Spinal cord (tissue), 10 donors: ENCODE data around the gene SIN3A. TPM values are rescaled to one million over a fixed set of nuclear protein-coding genes. Genes with fewer than 3 reads are reported as not detected.
"Not testable (repeated sequence)": the region's sequence is repeated elsewhere in the genome, so short reads cannot be mapped to it uniquely, and the experiment has no call there.

Source experiments
- DNase-seq, 6 donors: peaks; one replicate each; pipeline versions ENCODE4 v3.0.0 to v3.0.0-alpha.2; 2013 to 2015; ENCODE audit warnings: low spot score in 6 of 6, low read depth in 4 of 6
- H3K27ac ChIP-seq: one replicate; pipeline ENCODE4 v1.5.1; 2013; ENCODE audit warnings: low read depth, low read length, control low read depth
- H3K27me3 ChIP-seq: one replicate; pipeline ENCODE4 v1.6.1; 2013; ENCODE audit warnings: low read length; ENCODE audit not compliant: control insufficient read depth, insufficient read depth
- H3K36me3 ChIP-seq: one replicate; pipeline ENCODE4 v1.6.1; 2013; ENCODE audit warnings: low read length; ENCODE audit not compliant: control insufficient read depth, insufficient read depth
- H3K4me1 ChIP-seq: one replicate; pipeline ENCODE4 v1.6.1; 2013; ENCODE audit warnings: low read length; ENCODE audit not compliant: control insufficient read depth, insufficient read depth
- H3K4me3 ChIP-seq: one replicate; pipeline ENCODE4 v1.5.1; 2013; ENCODE audit warnings: low read depth, low read length, control low read depth
- H3K9me3 ChIP-seq: one replicate; pipeline ENCODE4 v1.6.1; 2013; ENCODE audit warnings: low read length; ENCODE audit not compliant: control insufficient read depth, insufficient read depth
- WGBS: methylation state at CpG from one replicate; pipeline ENCODE4 v1.1.5; 2013; ENCODE audit warnings: missing lambda C conversion rate; ENCODE audit not compliant: insufficient coverage; 5-methylcytosine and 5-hydroxymethylcytosine counted together
- long read RNA-seq, 4 donors: transcript quantifications; one replicate each; lab custom pipeline, GENCODE V29; 2026
- polyA plus RNA-seq, 2 donors: library from polyadenylated mRNA; unstranded; fragments of 120-200 nt; gene quantifications; one replicate each; pipeline ENCODE4 v1.2.1, GENCODE V29; 2013; ENCODE audit not compliant: insufficient read length in 2 of 2
- total RNA-seq, 2 donors: library from RNA; depleted of rRNA in 1 of 2; stranded (reverse); fragments of 120-200 nt in 1 of 2; fragments of >200 nt in 1 of 2; gene quantifications; one replicate each; pipeline versions ENCODE4 v1.2.3 to v1.2.4, GENCODE V29; 2013 to 2014
- donor health status: healthy.

Gene SIN3A
- 10 to 100 TPM; 37.5 to 40.6 TPM for total RNA-seq
- polyA plus RNA-seq: 10 to 100 TPM; 32.6 to 34.8 TPM
- long read RNA-seq, donor 1, full-length matches to known transcripts: 4 of 4 reads
- long read RNA-seq, donor 1, partial matches to known transcripts: 0 of 4 reads
- long read RNA-seq, donor 1, other reads (novel, unspliced or antisense): 0 of 4 reads
- long read RNA-seq, donor 2, partial matches to known transcripts: 0 of 1 reads
- long read RNA-seq, donor 2, other reads (novel, unspliced or antisense): 0 of 1 reads
- long read RNA-seq, donor 3, full-length matches to known transcripts: 4 of 4 reads
- long read RNA-seq, donor 3, partial matches to known transcripts: 0 of 4 reads
- long read RNA-seq, donor 3, other reads (novel, unspliced or antisense): 0 of 4 reads
- long read RNA-seq, donor 4, partial matches to known transcripts: 5 of 8 reads
- long read RNA-seq, donor 4, other reads (novel, unspliced or antisense): 0 of 8 reads

GRCh38 chr15:75451674-75452363 is at the start of gene SIN3A:
Gene SIN3A, minus strand, starts transcription at chr15:75451690. Its CDS starts 21,315 bp downstream, at chr15:75430375.
- 1% methylated on average over 17 of the region's 39 CpGs for whole genome bisulfite sequencing
- peak within 1 kb of the TSS; percentile 99 for H3K27ac ChIP-seq
- no peaks in the 10 kb centered on the region for H3K27me3 ChIP-seq
- peak within 1 kb of the TSS; percentile 96 for H3K4me3 ChIP-seq
- no peaks in the 10 kb centered on the region for H3K9me3 ChIP-seq
- no peaks in the 10 kb centered on the region for H3K36me3 ChIP-seq
- peaks cover 37% of the 10 kb centered on the region for H3K4me1 ChIP-seq
- peak; percentile 98 to 100 (median 100) for DNase-seq

GRCh38 chr15:75493732-75494131 is 42.2 kb upstream of the SIN3A start:
- H3K27me3 ChIP-seq: no peaks in the 10 kb centered on the region
- no peak overlapping the region for H3K27ac ChIP-seq
- H3K9me3 ChIP-seq: no peaks in the 10 kb centered on the region
- H3K36me3 ChIP-seq: peaks cover 40% of the 10 kb centered on the region
- DNase-seq: no peak
- 100% methylated on average over 2 of the region's 4 CpGs for WGBS
- no peaks in the 10 kb centered on the region for H3K4me1 ChIP-seq
- no peak overlapping the region for H3K4me3 ChIP-seq

GRCh38 chr15:75483961-75484360 is 32.5 kb upstream of the SIN3A start:
- no CpG with 5 or more reads among the region's 1 CpG for WGBS
- DNase-seq: no peak
- Histone ChIP-seq H3K9me3 (no peaks in the 10 kb centered on the region), H3K4me1 (no peaks in the 10 kb centered on the region), H3K27ac (no peak overlapping the region), H3K36me3 (peaks cover 8% of the 10 kb centered on the region), H3K4me3 (no peak overlapping the region), H3K27me3 (no peaks in the 10 kb centered on the region)

- not testable (repeated sequence) for H3K36me3 ChIP-seq, DNase-seq, H3K27ac ChIP-seq, H3K27me3 ChIP-seq, H3K9me3 ChIP-seq, H3K4me3 ChIP-seq, H3K4me1 ChIP-seq
- 100% methylated on average over 1 of the region's 5 CpGs for WGBS
These were observed 32.1 kb upstream of the SIN3A start for GRCh38 chr15:75483556-75483955.

GRCh38 chr15:75483106-75483505 is 31.6 kb upstream of the SIN3A start:
- no peak overlapping the region for H3K4me3 ChIP-seq
- H3K27ac ChIP-seq: no peak overlapping the region
- H3K27me3 ChIP-seq: no peaks in the 10 kb centered on the region
- no peak for DNase-seq
- no peaks in the 10 kb centered on the region for H3K9me3 ChIP-seq
- H3K4me1 ChIP-seq: no peaks in the 10 kb centered on the region
- peaks cover 2% of the 10 kb centered on the region for H3K36me3 ChIP-seq
- no CpG with 5 or more reads among the region's 1 CpG for WGBS

- WGBS: over 99% methylated on average over 22 of the region's 54 CpGs
- not testable (repeated sequence) for H3K4me3 ChIP-seq, DNase-seq, H3K27me3 ChIP-seq, H3K36me3 ChIP-seq, H3K27ac ChIP-seq, H3K4me1 ChIP-seq, H3K9me3 ChIP-seq
These were observed 29.0 kb upstream of the SIN3A start for GRCh38 chr15:75480463-75480862.

- H3K4me3 ChIP-seq: no peak overlapping the region
- H3K4me1 ChIP-seq: no peaks in the 10 kb centered on the region
- no peaks in the 10 kb centered on the region for H3K9me3 ChIP-seq
- WGBS: no CpG with 5 or more reads among the region's 2 CpGs
- H3K27me3 ChIP-seq: no peaks in the 10 kb centered on the region
- DNase-seq: no peak
- no peak overlapping the region for H3K27ac ChIP-seq
- no peaks in the 10 kb centered on the region for H3K36me3 ChIP-seq
These were observed 28.2 kb upstream of the SIN3A start for GRCh38 chr15:75479670-75480069.

- H3K27ac ChIP-seq, H3K4me3 ChIP-seq, H3K9me3 ChIP-seq, H3K4me1 ChIP-seq, H3K27me3 ChIP-seq, DNase-seq: not testable (repeated sequence)
- H3K36me3 ChIP-seq: peaks cover 17% of the 10 kb centered on the region
- no CpG with 5 or more reads among the region's 5 CpGs for WGBS
These were observed 25.6 kb upstream of the SIN3A start for GRCh38 chr15:75477094-75477493.

GRCh38 chr15:75468913-75469598 is 17.6 kb upstream of the SIN3A start:
- WGBS: 100% methylated on average over 2 of the region's 2 CpGs
- DNase-seq: no peak
- peaks cover 59% of the 10 kb centered on the region for H3K36me3 ChIP-seq

More at GRCh38 chr15:75468913-75469598, 17.6 kb upstream of the SIN3A start:
- no peaks in the 10 kb centered on the region for H3K27me3 ChIP-seq
- no peaks in the 10 kb centered on the region for H3K9me3 ChIP-seq
- no peak overlapping the region for H3K27ac ChIP-seq
- H3K4me3 ChIP-seq: no peak overlapping the region
- H3K4me1 ChIP-seq: no peaks in the 10 kb centered on the region
